ENCODE data around the gene HYAL4. TPM values are rescaled to one million over a fixed set of nuclear protein-coding genes. Genes with fewer than 3 reads are reported as not detected.

The HYAL4 gene
- total and polyA plus RNA-seq, 2 of the 13 experiments (the other 11 are each of a cell fraction or from before 2014, with no cell fraction given) = not detected

DNA sequence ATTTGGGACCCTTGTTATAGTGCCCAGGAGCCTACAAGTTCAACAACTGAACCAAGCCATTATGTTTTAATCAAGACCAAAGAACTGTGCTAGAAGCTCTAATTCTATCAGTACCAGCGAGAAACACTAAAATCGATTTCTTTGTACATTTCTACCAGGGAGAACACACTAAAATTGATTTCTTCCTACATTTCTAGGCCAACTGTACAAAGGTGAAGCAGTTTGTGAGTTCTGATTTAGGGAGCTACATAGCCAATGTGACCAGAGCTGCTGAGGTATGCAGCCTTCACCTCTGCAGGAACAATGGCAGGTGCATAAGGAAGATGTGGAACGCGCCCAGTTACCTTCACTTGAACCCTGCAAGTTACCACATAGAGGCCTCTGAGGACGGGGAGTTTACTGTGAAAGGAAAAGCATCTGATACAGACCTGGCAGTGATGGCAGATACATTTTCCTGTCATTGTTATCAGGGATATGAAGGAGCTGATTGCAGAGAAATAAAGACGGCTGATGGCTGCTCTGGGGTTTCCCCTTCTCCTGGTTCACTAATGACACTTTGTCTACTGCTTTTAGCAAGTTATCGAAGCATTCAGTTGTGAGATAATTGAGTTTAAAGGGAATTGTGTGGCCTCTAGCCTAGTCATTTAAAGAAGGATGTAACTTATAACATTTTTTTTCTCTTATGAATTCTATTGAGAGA lies 31.7 kb downstream of the HYAL4 start (continued):
- TF ChIP-seq, protein P1, sequence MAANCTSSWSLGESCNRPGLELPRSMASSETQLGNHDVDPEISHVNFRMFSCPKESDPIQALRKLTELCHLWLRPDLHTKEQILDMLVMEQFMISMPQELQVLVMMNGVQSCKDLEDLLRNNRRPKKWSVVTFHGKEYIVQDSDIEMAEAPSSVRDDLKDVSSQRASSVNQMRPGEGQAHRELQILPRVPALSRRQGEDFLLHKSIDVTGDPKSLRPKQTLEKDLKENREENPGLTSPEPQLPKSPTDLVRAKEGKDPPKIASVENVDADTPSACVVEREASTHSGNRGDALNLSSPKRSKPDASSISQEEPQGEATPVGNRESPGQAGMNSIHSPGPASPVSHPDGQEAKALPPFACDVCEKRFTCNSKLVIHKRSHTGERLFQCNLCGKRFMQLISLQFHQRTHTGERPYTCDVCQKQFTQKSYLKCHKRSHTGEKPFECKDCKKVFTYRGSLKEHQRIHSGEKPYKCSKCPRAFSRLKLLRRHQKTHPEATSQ (CRISPR knock-in tag; IDR thresholded peaks at IDR 0.05; ENCODE audit: borderline replicate concordance) = no peak
- TF ChIP-seq GFI1 (CRISPR knock-in tag; IDR thresholded peaks at IDR 0.05; ENCODE audit: borderline replicate concordance) = no peak
- TF ChIP-seq ZNF354B (CRISPR knock-in tag; IDR thresholded peaks at IDR 0.05) = no peak
- TF ChIP-seq HIVEP1 (CRISPR knock-in tag; IDR thresholded peaks at IDR 0.05) = no peak
- TF ChIP-seq ZNF30 (CRISPR knock-in tag; IDR thresholded peaks at IDR 0.05) = no peak
- TF ChIP-seq REXO4 (CRISPR knock-in tag; IDR thresholded peaks at IDR 0.05; ENCODE audit: borderline replicate concordance) = no peak
- TF ChIP-seq, protein P2, sequence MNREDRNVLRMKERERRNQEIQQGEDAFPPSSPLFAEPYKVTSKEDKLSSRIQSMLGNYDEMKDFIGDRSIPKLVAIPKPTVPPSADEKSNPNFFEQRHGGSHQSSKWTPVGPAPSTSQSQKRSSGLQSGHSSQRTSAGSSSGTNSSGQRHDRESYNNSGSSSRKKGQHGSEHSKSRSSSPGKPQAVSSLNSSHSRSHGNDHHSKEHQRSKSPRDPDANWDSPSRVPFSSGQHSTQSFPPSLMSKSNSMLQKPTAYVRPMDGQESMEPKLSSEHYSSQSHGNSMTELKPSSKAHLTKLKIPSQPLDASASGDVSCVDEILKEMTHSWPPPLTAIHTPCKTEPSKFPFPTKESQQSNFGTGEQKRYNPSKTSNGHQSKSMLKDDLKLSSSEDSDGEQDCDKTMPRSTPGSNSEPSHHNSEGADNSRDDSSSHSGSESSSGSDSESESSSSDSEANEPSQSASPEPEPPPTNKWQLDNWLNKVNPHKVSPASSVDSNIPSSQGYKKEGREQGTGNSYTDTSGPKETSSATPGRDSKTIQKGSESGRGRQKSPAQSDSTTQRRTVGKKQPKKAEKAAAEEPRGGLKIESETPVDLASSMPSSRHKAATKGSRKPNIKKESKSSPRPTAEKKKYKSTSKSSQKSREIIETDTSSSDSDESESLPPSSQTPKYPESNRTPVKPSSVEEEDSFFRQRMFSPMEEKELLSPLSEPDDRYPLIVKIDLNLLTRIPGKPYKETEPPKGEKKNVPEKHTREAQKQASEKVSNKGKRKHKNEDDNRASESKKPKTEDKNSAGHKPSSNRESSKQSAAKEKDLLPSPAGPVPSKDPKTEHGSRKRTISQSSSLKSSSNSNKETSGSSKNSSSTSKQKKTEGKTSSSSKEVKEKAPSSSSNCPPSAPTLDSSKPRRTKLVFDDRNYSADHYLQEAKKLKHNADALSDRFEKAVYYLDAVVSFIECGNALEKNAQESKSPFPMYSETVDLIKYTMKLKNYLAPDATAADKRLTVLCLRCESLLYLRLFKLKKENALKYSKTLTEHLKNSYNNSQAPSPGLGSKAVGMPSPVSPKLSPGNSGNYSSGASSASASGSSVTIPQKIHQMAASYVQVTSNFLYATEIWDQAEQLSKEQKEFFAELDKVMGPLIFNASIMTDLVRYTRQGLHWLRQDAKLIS (CRISPR knock-in tag; IDR thresholded peaks at IDR 0.05) = no peak

DNA sequence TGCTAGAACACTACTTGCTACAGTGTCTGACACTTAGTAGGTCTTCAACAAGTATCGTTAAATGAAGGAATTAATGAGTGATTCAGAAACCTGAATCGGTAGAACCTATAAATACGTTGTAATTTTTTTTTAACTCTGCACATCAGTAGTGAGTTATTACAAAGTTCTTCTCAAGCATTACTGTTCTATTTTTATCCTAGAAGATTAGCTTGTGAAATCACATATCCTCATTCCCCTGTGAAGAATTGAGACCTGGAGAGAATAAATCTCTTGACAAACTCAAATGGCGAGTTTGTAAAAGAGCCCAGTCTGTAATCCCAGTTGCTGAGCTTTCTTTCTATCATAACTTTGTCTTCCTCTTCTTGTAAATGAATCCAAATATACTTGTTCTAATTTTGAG lies 34.7 kb downstream of the HYAL4 start:
- Histone ChIP-seq H4K20me1 (ENCODE audit: insufficient read depth, low read length) (no peaks in the 10 kb centered on the region), H3K36me3 (replicated peaks in 1 of 2; ENCODE audit: control insufficient read depth in 1 of 2, insufficient read depth in 2 of 2, low read length in 2 of 2) (no peaks in the 10 kb centered on the region), H3K27me3 (ENCODE audit: control insufficient read depth in 1 of 2, insufficient read depth in 2 of 2, low read length in 2 of 2) (no peaks in the 10 kb centered on the region), H3K9ac (ENCODE audit: insufficient read depth, low read depth, low read length) (no peak overlapping the region), H3K4me2 (ENCODE audit: low read depth, low read length) (no peak overlapping the region), H3K79me2 (ENCODE audit: insufficient read depth, low read length) (no peaks in the 10 kb centered on the region), H3K9me3 (ENCODE audit: low read length) (no peaks in the 10 kb centered on the region), H3K4me1 (ENCODE audit: insufficient read depth, low read length) (no peaks in the 10 kb centered on the region), H2AFZ (ENCODE audit: low read length) (no peak overlapping the region), H3K4me3 (replicated peaks in 1 of 3; ENCODE audit: insufficient read depth in 1 of 3, low read depth in 2 of 3, low read length in 3 of 3) (no peak overlapping the region), H3K27ac (ENCODE audit: extremely low read length, insufficient read depth, low read length) (no peak overlapping the region)
- WGBS (ENCODE audit: low lambda C conversion rate) = 32% methylated on average over 4 of the region's 4 CpGs
- BruUV-seq (replicated peaks) = no TSS peak
- ATAC-seq = no peak
- POLR2A ChIA-PET = no interaction called here
- no peak for DNase-seq (ENCODE audit: low spot score)
- intact Hi-C loops (cut with micrococcal nuclease; ENCODE audit: unreplicated experiment) = no loop called here
- CTCF ChIA-PET (ENCODE audit: low intra/inter-chr PET ratio, low total read pairs) = no interaction called here
- TF ChIP-seq ONECUT2 (CRISPR knock-in tag; IDR thresholded peaks at IDR 0.05) (no peak), ZNF337 (CRISPR knock-in tag; IDR thresholded peaks at IDR 0.05; ENCODE audit: borderline replicate concordance, low read depth) (no peak), RXRA (CRISPR knock-in tag; IDR thresholded peaks at IDR 0.05) (no peak), CHCHD3 (CRISPR knock-in tag; IDR thresholded peaks at IDR 0.05) (no peak), PHF5A (CRISPR knock-in tag; IDR thresholded peaks at IDR 0.05; ENCODE audit: low read depth, unreplicated experiment) (no peak)
- TF ChIP-seq, protein P3, sequence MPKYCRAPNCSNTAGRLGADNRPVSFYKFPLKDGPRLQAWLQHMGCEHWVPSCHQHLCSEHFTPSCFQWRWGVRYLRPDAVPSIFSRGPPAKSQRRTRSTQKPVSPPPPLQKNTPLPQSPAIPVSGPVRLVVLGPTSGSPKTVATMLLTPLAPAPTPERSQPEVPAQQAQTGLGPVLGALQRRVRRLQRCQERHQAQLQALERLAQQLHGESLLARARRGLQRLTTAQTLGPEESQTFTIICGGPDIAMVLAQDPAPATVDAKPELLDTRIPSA (CRISPR knock-in tag; IDR thresholded peaks at IDR 0.05; ENCODE audit: borderline replicate concordance) = no peak
- TF ChIP-seq, protein P4, sequence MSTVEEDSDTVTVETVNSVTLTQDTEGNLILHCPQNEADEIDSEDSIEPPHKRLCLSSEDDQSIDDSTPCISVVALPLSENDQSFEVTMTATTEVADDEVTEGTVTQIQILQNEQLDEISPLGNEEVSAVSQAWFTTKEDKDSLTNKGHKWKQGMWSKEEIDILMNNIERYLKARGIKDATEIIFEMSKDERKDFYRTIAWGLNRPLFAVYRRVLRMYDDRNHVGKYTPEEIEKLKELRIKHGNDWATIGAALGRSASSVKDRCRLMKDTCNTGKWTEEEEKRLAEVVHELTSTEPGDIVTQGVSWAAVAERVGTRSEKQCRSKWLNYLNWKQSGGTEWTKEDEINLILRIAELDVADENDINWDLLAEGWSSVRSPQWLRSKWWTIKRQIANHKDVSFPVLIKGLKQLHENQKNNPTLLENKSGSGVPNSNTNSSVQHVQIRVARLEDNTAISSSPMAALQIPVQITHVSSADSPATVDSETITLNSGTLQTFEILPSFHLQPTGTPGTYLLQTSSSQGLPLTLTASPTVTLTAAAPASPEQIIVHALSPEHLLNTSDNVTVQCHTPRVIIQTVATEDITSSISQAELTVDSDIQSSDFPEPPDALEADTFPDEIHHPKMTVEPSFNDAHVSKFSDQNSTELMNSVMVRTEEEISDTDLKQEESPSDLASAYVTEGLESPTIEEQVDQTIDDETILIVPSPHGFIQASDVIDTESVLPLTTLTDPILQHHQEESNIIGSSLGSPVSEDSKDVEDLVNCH (CRISPR knock-in tag; IDR thresholded peaks at IDR 0.05) = no peak
- no peak for FAIRE-seq
- in situ Hi-C loops (cut with HindIII; ENCODE audit: extremely low pct_ligation_motif_present, low pct_unique_long_range_greater_than_20kb) = no loop called here
